ENCODE data around the gene SARDH. TPM values are rescaled to one million over a fixed set of nuclear protein-coding genes. Genes with fewer than 3 reads are reported as not detected.

The SARDH gene
- total RNA-seq, 4 donors from 2014 or later: 0.39 to 2.9 (median 0.51) TPM

DNA sequence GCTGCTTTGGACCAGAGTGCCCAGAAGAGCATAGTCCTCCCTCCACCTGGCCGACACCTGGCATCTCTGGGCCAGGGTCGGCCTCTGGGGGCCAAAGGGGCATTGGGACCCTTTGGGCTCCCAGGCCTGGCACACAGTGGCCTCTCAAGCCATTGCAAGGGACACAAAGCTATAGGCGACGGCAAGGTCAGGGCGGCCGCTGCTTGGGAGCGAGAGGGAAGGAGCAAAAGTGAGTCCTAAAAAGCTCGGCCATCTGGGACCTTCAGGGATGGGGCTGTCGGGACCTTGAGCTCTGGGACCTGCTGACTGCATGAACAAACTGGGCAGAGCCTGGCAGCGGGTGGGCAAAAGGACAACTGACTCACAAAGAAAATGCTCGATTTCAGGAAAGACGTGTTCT is 88.1 kb downstream of the SARDH start:
- no peak for TF ChIP-seq EP300 (IDR thresholded peaks at IDR 0.05)
- TF ChIP-seq, protein P1, sequence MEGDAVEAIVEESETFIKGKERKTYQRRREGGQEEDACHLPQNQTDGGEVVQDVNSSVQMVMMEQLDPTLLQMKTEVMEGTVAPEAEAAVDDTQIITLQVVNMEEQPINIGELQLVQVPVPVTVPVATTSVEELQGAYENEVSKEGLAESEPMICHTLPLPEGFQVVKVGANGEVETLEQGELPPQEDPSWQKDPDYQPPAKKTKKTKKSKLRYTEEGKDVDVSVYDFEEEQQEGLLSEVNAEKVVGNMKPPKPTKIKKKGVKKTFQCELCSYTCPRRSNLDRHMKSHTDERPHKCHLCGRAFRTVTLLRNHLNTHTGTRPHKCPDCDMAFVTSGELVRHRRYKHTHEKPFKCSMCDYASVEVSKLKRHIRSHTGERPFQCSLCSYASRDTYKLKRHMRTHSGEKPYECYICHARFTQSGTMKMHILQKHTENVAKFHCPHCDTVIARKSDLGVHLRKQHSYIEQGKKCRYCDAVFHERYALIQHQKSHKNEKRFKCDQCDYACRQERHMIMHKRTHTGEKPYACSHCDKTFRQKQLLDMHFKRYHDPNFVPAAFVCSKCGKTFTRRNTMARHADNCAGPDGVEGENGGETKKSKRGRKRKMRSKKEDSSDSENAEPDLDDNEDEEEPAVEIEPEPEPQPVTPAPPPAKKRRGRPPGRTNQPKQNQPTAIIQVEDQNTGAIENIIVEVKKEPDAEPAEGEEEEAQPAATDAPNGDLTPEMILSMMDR (IDR thresholded peaks at IDR 0.05): no peak
- Histone ChIP-seq H3K4me1 (no peaks in the 10 kb centered on the region), H3K27ac (replicated peaks in 1 of 4) (no peak overlapping the region), H3K9me3 (no peaks in the 10 kb centered on the region), H3K4me3 (no peak overlapping the region), H3K27me3 (peaks cover 0 to 93% (median 12%) of the 10 kb centered on the region in 4 donors), H3K36me3 (no peaks in the 10 kb centered on the region)
- no peak for DNase-seq (ENCODE audit: extremely low spot score)
- 84% methylated on average over 12 of the region's 12 CpGs for WGBS
- intact Hi-C loops (cut with DNase I): no loop called here

DNA sequence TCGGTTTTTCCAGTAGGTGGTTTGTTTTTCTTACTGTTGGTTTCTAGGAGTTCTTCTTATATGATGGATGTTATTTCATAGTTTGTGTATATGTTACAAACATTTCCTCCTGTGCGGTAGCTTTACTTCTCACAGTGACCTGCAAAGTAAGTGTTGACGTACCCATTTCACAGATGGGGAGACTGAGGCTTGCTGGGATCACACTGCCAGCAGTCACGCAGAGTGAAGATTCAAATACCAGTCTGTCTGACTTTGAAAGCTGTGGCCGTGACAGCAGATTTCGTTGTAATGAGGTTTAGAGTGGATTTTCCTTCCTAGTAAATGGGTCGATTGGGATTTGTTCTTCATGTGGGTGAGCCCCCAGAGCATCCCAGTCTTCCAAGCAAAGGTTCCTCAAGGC is 89.0 kb downstream of the SARDH start:
- 74% methylated on average over 7 of the region's 7 CpGs for WGBS
- intact Hi-C loops (cut with DNase I): no loop called here
- Histone ChIP-seq H3K9me3 (no peaks in the 10 kb centered on the region), H3K36me3 (no peaks in the 10 kb centered on the region), H3K4me1 (no peaks in the 10 kb centered on the region), H3K27ac (replicated peaks in 1 of 4) (no peak overlapping the region), H3K4me3 (no peak overlapping the region), H3K27me3 (peaks cover 0 to 86% (median 10%) of the 10 kb centered on the region in 4 donors)
- DNase-seq (ENCODE audit: extremely low spot score): no peak
- TF ChIP-seq, protein P1 (IDR thresholded peaks at IDR 0.05): no peak
- TF ChIP-seq EP300 (IDR thresholded peaks at IDR 0.05) (no peak), POLR2A (IDR thresholded peaks at IDR 0.05; ENCODE audit: low read depth) (no peak), POLR2AphosphoS5 (IDR thresholded peaks at IDR 0.05) (no peak)

DNA sequence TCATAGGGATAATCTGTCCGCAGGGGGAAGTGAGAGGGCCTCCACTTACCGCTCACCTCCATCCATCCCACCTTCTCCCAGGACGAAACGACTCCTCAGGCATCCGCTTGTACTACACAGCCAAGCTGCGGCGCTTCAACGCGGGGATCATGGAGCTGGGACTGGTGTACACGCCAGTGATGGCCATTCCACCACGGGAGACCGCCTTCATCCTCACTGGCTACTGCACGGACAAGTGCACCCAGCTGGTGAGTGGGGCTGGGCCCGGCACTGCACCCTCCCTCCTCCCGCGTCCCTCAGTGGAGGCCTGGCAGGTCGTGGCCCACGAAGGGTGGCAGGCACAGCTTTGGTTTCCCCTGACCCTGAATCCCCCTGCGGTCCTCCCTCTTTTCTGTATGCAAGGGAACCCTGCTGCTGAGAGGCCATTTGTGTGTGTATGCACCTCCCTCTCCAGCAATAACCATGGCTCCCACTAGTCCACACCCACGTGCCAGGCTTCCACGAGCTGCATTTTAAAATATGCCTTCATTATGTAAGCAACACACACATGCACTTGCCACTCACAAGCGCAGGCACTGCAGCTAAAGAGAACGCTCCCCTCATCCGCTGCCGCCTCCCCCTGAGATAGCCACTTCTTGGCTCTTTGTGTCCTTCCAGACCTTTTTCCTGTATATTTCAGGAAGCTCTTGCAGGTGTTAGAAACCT is 90.2 kb downstream of the SARDH start:
- Histone ChIP-seq H3K27ac (replicated peaks in 1 of 4) (no peak overlapping the region), H3K27me3 (peaks cover 0 to 86% (median 9%) of the 10 kb centered on the region in 4 donors), H3K36me3 (no peaks in the 10 kb centered on the region), H3K4me1 (no peaks in the 10 kb centered on the region), H3K4me3 (no peak overlapping the region), H3K9me3 (no peaks in the 10 kb centered on the region)
- intact Hi-C loops (cut with DNase I): no loop called here
- no peak for DNase-seq (ENCODE audit: extremely low spot score)
- whole genome bisulfite sequencing: 82% methylated on average over 23 of the region's 25 CpGs
- TF ChIP-seq POLR2A (IDR thresholded peaks at IDR 0.05; ENCODE audit: low read depth) (no peak), POLR2AphosphoS5 (IDR thresholded peaks at IDR 0.05) (no peak), EP300 (IDR thresholded peaks at IDR 0.05) (no peak)
- TF ChIP-seq, protein P1 (IDR thresholded peaks at IDR 0.05): no peak

DNA sequence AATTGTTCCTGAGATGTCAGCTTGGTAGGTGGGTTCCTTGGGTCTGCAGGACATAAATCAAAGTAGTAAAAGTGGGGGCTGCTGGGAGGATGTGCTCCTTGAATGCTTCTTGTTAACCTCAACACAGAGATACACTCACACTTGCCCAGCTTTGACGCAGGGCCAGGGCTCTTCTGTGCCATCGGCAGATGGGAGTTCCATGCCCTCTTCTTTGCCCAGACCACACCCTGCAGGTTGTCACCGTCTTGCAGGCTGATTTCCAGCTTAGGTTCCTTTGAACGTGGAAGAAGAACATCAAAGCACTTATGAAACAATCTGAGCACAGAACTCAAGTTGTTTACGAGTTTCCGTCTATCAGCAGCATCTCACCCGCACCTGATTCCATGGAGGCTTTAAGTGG is 91.0 kb downstream of the SARDH start:
- no peaks in the 10 kb centered on the region for H3K36me3 ChIP-seq
- TF ChIP-seq, protein P1 (IDR thresholded peaks at IDR 0.05): no peak
- TF ChIP-seq EP300 (IDR thresholded peaks at IDR 0.05) (no peak), POLR2A (IDR thresholded peaks at IDR 0.05; ENCODE audit: low read depth) (no peak), POLR2AphosphoS5 (IDR thresholded peaks at IDR 0.05) (no peak)
- WGBS: 63% methylated on average over 7 of the region's 7 CpGs
- H3K27ac ChIP-seq (replicated peaks in 1 of 4): no peak overlapping the region
- H3K4me3 ChIP-seq: no peak overlapping the region
- no peak for DNase-seq (ENCODE audit: extremely low spot score)
- no peaks in the 10 kb centered on the region for H3K4me1 ChIP-seq
- no peaks in the 10 kb centered on the region for H3K9me3 ChIP-seq
- H3K27me3 ChIP-seq: peaks cover 0 to 83% (median 5%) of the 10 kb centered on the region in 4 donors
- intact Hi-C loops (cut with DNase I): no loop called here

All from esophagus muscularis mucosa (tissue), 4 donors.